Smooth muscle cell (in vitro differentiated cells): ENCODE results near the gene ROR1. TPM values are rescaled to one million over a fixed set of nuclear protein-coding genes. Genes with fewer than 3 reads are reported as not detected.

Experiments
- DNase-seq: peaks from one replicate; lab custom pipeline; 2025; ENCODE audit not compliant: unreplicated experiment; lab: John Stamatoyannopoulos, UW
- H2AFZ ChIP-seq: fragments of 200-600 bp; sonication (generic); 2 replicates; pipeline ENCODE4 v1.6.0; 2016; ENCODE audit warnings: antibody characterized with exemption, low read depth, mild to moderate bottlenecking
- H3F3A ChIP-seq: fragments of 200-600 bp; sonication (generic); 2 replicates; pipeline ENCODE4 v1.6.0; 2017; ENCODE audit warnings: antibody characterized with exemption, low read depth
- H3K27ac ChIP-seq: fragments of 200-600 bp; sonication (generic); 2 replicates; pipeline ENCODE4 v1.5.1; 2016; ENCODE audit warnings: low read depth, mild to moderate bottlenecking
- H3K27me3 ChIP-seq: fragments of 200-600 bp; sonication (generic); 2 replicates; pipeline ENCODE4 v1.6.1; 2016; ENCODE audit warnings: low read depth, mild to moderate bottlenecking
- H3K36me3 ChIP-seq: fragments of 200-600 bp; sonication (generic); 2 replicates; pipeline ENCODE4 v1.5.1; 2016; ENCODE audit warnings: low read depth
- H3K4me1 ChIP-seq: fragments of 200-600 bp; sonication (generic); 2 replicates; pipeline ENCODE4 v1.5.1; 2016; ENCODE audit warnings: low read depth
- H3K4me2 ChIP-seq: fragments of 200-600 bp; sonication (generic); 2 replicates; pipeline ENCODE4 v1.6.0; 2016; ENCODE audit warnings: mild to moderate bottlenecking
- H3K4me3 ChIP-seq: fragments of 200-600 bp; sonication (generic); 2 replicates; pipeline ENCODE4 v1.5.1; 2016; ENCODE audit warnings: mild to moderate bottlenecking
- H3K79me2 ChIP-seq: fragments of 200-600 bp; sonication (generic); 2 replicates; pipeline ENCODE4 v1.6.0; 2016; ENCODE audit warnings: low read depth, mild to moderate bottlenecking
- H3K9ac ChIP-seq: fragments of 200-600 bp; sonication (generic); 2 replicates; pipeline ENCODE4 v1.6.0; 2016; ENCODE audit warnings: low read depth
- H3K9me3 ChIP-seq: fragments of 200-600 bp; sonication (generic); replicated peaks from 2 replicates; pipeline ENCODE4 v1.5.1; 2016; ENCODE audit warnings: low read depth
- H4K20me1 ChIP-seq: fragments of 200-600 bp; sonication (generic); 2 replicates; pipeline ENCODE4 v1.6.0; 2016; ENCODE audit warnings: low read depth
- WGBS: methylation state at CpG from one replicate; pipeline ENCODE4 v1.1.7; 2016; ENCODE audit warnings: low lambda C conversion rate; 5-methylcytosine and 5-hydroxymethylcytosine counted together
- polyA plus RNA-seq: library from polyadenylated mRNA; unstranded; fragments of >200 nt; fragmentation: Nextera tagmentation; extraction: Ambion mirVana; gene quantifications from 2 replicates; pipeline ENCODE4 v1.2.1, GENCODE V29; 2016
- total RNA-seq: library from RNA; depleted of rRNA; stranded (reverse); fragments of >200 nt; gene quantifications from 2 replicates; pipeline ENCODE4 v1.2.3, GENCODE V29; 2014
- TF ChIP-seq, protein P1 (sequence below): fragments of 200-600 bp; sonication (generic); IDR thresholded peaks from 2 replicates; pipeline ENCODE4 v1.5.1; 2017; ENCODE audit warnings: borderline replicate concordance, mild to moderate bottlenecking, antibody characterized with exemption; ENCODE audit not compliant: insufficient read depth, poor library complexity, severe bottlenecking

ROR1 gene
- total and polyA plus RNA-seq, 2 experiments from 2014 or later: 3.3 to 7.2 TPM

DNA sequence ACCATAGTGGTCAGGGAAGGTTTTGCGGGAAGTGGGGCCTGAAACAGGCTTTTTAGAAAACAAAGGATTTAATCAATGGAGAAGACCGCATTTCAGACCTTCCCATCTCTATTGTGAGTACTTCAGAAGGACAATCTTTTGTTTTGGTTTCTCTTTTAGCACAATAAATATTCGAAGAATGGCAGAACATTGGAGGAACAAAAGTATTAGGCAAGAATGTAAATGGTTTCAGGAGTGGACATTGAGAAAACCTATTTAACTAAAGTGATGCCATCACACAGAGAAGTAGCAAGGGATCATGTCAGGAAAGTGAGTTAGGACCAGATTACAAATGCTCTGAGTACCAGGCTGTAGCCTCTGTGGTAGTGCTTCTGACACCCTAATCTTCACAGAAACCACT lies 402.8 kb downstream of the ROR1 start:
- no peak for DNase-seq
- H3K4me1 ChIP-seq: no peaks in the 10 kb centered on the region
- H3K79me2 ChIP-seq: no peaks in the 10 kb centered on the region
- H3K36me3 ChIP-seq: no peaks in the 10 kb centered on the region
- H3F3A ChIP-seq: no peaks in the 10 kb centered on the region
- TF ChIP-seq, protein P1, sequence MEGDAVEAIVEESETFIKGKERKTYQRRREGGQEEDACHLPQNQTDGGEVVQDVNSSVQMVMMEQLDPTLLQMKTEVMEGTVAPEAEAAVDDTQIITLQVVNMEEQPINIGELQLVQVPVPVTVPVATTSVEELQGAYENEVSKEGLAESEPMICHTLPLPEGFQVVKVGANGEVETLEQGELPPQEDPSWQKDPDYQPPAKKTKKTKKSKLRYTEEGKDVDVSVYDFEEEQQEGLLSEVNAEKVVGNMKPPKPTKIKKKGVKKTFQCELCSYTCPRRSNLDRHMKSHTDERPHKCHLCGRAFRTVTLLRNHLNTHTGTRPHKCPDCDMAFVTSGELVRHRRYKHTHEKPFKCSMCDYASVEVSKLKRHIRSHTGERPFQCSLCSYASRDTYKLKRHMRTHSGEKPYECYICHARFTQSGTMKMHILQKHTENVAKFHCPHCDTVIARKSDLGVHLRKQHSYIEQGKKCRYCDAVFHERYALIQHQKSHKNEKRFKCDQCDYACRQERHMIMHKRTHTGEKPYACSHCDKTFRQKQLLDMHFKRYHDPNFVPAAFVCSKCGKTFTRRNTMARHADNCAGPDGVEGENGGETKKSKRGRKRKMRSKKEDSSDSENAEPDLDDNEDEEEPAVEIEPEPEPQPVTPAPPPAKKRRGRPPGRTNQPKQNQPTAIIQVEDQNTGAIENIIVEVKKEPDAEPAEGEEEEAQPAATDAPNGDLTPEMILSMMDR: no peak
- no peaks in the 10 kb centered on the region for H3K27me3 ChIP-seq
- no peaks in the 10 kb centered on the region for H4K20me1 ChIP-seq
- H3K4me3 ChIP-seq: no peak overlapping the region
- H3K4me2 ChIP-seq: no peak overlapping the region
- no peak overlapping the region for H3K9ac ChIP-seq
- H3K27ac ChIP-seq: no peak overlapping the region
- 98% methylated on average over 3 of the region's 3 CpGs for WGBS
- H2AFZ ChIP-seq: no peak overlapping the region
- H3K9me3 ChIP-seq: no peaks in the 10 kb centered on the region

DNA sequence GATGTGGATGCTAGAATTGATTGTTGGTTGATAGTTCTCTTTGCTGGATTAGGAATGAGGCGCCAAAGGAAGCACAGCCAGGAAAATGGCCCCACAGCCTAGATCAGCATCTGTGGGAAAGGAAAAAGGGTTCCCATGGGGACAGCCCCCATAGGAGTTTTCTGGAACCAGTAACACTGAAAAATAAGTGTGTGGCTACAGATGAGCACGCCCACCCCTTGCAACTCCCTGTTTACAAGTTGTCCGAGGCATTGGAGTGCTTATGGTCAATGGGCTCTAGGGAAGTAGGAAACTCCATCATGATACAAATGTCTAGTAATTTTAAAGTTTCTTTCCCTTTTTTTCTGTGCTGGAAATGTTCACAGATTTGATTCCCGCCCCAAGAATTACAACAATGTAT lies 405.8 kb downstream of the ROR1 start:
- Histone ChIP-seq H3K27ac (no peak overlapping the region), H3K4me1 (no peaks in the 10 kb centered on the region), H3K4me3 (no peak overlapping the region), H3F3A (no peaks in the 10 kb centered on the region), H3K79me2 (no peaks in the 10 kb centered on the region), H3K9ac (no peak overlapping the region), H3K36me3 (no peaks in the 10 kb centered on the region), H3K4me2 (no peak overlapping the region), H2AFZ (no peak overlapping the region), H3K27me3 (no peaks in the 10 kb centered on the region), H4K20me1 (no peaks in the 10 kb centered on the region), H3K9me3 (no peaks in the 10 kb centered on the region)
- 89% methylated on average over 4 of the region's 4 CpGs for WGBS
- no peak for DNase-seq
- TF ChIP-seq, protein P1: no peak

DNA sequence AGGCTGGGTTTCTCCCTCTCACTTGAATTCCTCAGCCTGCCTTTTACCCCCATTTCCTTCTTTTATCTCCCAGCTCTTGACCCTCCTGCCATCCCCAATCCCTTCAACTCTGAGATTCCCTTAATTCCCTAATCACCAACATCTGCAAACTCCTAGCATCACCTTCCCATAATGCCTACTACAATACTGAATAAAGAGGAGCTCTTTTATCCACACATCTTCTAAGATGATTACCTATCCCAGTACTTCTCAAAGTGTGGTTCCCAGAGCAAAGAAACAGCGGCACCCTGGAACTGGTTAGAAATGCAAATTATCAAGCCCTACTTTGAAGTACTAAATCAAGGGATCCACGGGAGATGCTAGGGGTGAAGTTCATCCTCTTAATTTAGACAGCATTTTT lies 408.4 kb downstream of the ROR1 start:
- H3K36me3 ChIP-seq: no peaks in the 10 kb centered on the region
- no peaks in the 10 kb centered on the region for H3K4me1 ChIP-seq
- H3K9ac ChIP-seq: no peak overlapping the region
- 85% methylated on average over 2 of the region's 2 CpGs for WGBS
- no peaks in the 10 kb centered on the region for H3K79me2 ChIP-seq
- H4K20me1 ChIP-seq: no peaks in the 10 kb centered on the region
- no peak overlapping the region for H3K4me2 ChIP-seq
- no peak for DNase-seq
- H3K9me3 ChIP-seq: no peaks in the 10 kb centered on the region
- no peaks in the 10 kb centered on the region for H3F3A ChIP-seq
- H3K4me3 ChIP-seq: no peak overlapping the region
- no peak overlapping the region for H3K27ac ChIP-seq
- TF ChIP-seq, protein P1: no peak
- H3K27me3 ChIP-seq: no peaks in the 10 kb centered on the region
- H2AFZ ChIP-seq: no peak overlapping the region

DNA sequence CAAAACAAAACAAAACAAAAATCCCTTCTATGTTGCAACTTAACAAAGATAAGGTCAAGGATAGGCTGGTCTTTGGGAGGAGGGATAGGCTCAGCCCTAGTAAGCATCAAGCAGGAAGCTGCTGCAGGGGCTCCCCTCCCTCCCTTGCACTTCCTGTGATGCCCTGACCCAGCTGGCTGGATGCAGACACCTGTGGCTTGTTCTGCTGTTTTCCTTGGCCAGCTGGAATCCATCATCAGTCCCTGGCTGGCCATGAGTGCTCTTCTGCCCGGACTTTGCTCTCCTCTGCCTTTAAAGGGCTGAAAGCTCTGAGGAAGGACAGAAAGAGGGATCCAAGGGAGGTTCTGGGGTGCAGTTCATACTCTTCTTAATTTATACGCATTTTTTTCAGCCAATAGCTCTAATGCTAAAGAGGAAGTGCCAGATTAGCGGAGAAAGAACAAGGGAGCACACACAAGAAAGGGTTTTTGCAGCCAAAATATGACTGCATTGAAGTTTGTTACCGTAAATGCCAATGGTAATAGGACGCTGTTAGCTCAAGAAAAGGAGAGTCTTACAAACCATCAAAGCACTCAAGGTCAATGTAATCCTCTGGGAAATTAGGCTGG lies 409.7 kb downstream of the ROR1 start:
- no peak overlapping the region for H3K9ac ChIP-seq
- no peak for DNase-seq
- H2AFZ ChIP-seq: no peak overlapping the region
- no peaks in the 10 kb centered on the region for H3K4me1 ChIP-seq
- peak overlapping the region; percentile 38 for H3K27ac ChIP-seq
- H3K27me3 ChIP-seq: no peaks in the 10 kb centered on the region
- no peaks in the 10 kb centered on the region for H3F3A ChIP-seq
- 69% methylated on average over 5 of the region's 5 CpGs for whole genome bisulfite sequencing
- no peaks in the 10 kb centered on the region for H3K79me2 ChIP-seq
- H3K36me3 ChIP-seq: no peaks in the 10 kb centered on the region
- H4K20me1 ChIP-seq: no peaks in the 10 kb centered on the region
- no peak overlapping the region for H3K4me3 ChIP-seq
- H3K9me3 ChIP-seq: no peaks in the 10 kb centered on the region
- TF ChIP-seq, protein P1: no peak
- no peak overlapping the region for H3K4me2 ChIP-seq
